GM12874 (cell line): ENCODE measurements around the gene HLF.

ENCODE experiments used
- CTCF ChIP-seq: IDR thresholded peaks from 2 replicates; pipeline ENCODE4 v1.5.1; 2011; ENCODE audit warnings: low read depth, mild to moderate bottlenecking, control low read depth, low read length, moderate library complexity; ENCODE audit not compliant: insufficient read depth

Gene HLF

GRCh38 chr17:55238179-55238930 lies 26.4 kb upstream of the HLF start:
- TF ChIP-seq CTCF: no peak

DNA sequence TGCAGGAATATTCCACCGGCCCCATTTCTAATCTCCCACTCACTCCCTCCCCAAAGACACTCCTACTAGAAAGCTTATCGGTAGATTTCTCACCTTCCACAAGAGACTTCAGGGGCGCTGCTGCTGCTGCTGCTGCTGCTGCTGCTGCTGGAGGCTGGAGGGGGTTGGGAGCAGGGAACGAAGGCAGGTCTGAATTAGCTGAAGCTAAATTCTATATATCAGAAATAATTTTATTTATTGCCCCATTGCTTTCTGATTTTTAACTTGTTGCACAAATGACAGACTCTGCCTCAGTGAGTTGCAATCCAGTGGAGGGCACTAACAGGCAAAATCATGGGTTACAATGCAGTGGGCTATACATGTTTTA lies 25.8 kb upstream of the HLF start:
- TF ChIP-seq CTCF: no peak

DNA sequence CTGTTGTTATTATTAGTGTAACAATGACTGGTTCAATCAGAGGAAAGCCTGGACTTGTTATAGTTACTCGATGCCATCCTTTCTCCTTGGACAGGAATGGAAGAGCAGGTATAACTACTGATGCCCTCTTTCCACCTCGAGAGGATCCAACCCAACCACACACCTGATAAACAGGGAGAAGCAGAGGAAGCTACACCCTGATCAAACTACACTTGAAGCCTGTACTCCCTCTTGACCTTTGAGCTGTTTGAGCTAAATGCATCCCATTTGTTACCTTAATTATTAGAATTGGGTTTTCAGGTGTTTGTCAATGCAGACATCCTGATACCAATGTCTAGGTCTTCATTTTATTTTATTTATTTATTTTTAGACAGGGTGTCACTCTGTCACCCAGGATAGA lies 23.7 kb upstream of the HLF start:
- TF ChIP-seq CTCF: no peak

- no peak for TF ChIP-seq CTCF
Observed at GRCh38 chr17:55242476-55242875, 22.3 kb upstream of the HLF start.

GRCh38 chr17:55245986-55246385 lies 18.8 kb upstream of the HLF start:
- no peak for TF ChIP-seq CTCF

DNA sequence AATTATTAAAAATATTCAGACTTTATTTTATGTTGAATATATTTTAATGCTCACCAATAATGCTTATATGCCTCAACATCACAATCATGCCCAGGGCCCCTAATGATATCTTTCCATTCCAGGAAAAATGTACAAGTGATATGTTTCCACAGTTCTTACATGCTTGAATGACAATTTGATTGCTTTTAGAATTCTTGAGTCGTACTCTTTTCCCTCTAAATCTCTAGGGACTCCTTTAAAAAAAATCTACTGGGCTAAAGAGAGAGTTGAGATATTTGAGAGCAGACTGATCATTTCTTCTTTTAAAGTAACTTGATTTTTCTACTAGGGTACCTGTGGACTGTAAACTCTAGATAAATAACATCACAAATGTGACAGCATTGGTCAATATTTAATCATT lies 18.2 kb upstream of the HLF start:
- TF ChIP-seq CTCF: no peak

GRCh38 chr17:55248077-55248476 lies 16.7 kb upstream of the HLF start:
- no peak for TF ChIP-seq CTCF
